ENCODE measurements around the gene WBP2. TPM values are rescaled to one million over a fixed set of nuclear protein-coding genes. Genes with fewer than 3 reads are reported as not detected.
"Not testable (repeated sequence)": the region's sequence is repeated elsewhere in the genome, so short reads cannot be mapped to it uniquely, and the experiment has no call there.

WBP2 gene
- total RNA-seq, 1 donor from 2014 or later, result 61.9 TPM

- intact Hi-C loops (cut with micrococcal nuclease), result no loop called here
Observed at GRCh38 chr17:75891022-75891604, 36.0 kb upstream of the WBP2 start.

- intact Hi-C loops (cut with micrococcal nuclease), result no loop called here
Observed at GRCh38 chr17:75889454-75889853, 34.3 kb upstream of the WBP2 start.

GRCh38 chr17:75888484-75888883 lies 33.3 kb upstream of the WBP2 start:
- intact Hi-C loops (cut with micrococcal nuclease), result no loop called here

- intact Hi-C loops (cut with micrococcal nuclease), result not testable (repeated sequence)
Observed at GRCh38 chr17:75885860-75886259, 30.7 kb upstream of the WBP2 start.

- intact Hi-C loops (cut with micrococcal nuclease), result no loop called here
Observed at GRCh38 chr17:75885431-75885830, 30.3 kb upstream of the WBP2 start.

GRCh38 chr17:75881678-75882454 lies 26.7 kb upstream of the WBP2 start:
- intact Hi-C loops (cut with micrococcal nuclease), result no loop called here

- intact Hi-C loops (cut with micrococcal nuclease), result no loop called here
Observed at GRCh38 chr17:75880266-75880665, 25.1 kb upstream of the WBP2 start.

GRCh38 chr17:75878174-75878998 lies 23.3 kb upstream of the WBP2 start, which contains the start of gene TRIM47:
TRIM47 (minus strand) TSS chr17:75878581; CDS start chr17:75878548, 33 bp downstream.
- intact Hi-C loops (cut with micrococcal nuclease), result loop anchor here (2.0 kb wide), 1 partner anchor 18 kb away; the partner anchor contains the start of gene TRIM65

- intact Hi-C loops (cut with micrococcal nuclease), result loop anchor here (2.0 kb wide), 2 partner anchors 19 to 23 kb away; partner anchors contain the start of genes TRIM65 and WBP2
Observed at GRCh38 chr17:75877752-75878173, 22.6 kb upstream of the WBP2 start.

GRCh38 chr17:75876938-75877751 lies 22.0 kb upstream of the WBP2 start:
- intact Hi-C loops (cut with micrococcal nuclease), result loop anchor here (2.0 kb wide), 1 partner anchor 22 kb away; the partner anchor contains the start of gene WBP2

- intact Hi-C loops (cut with micrococcal nuclease), result loop anchor here (2.0 kb wide), 1 partner anchor 22 kb away; the partner anchor contains the start of gene WBP2
Observed at GRCh38 chr17:75876190-75876937, 21.2 kb upstream of the WBP2 start.

- intact Hi-C loops (cut with micrococcal nuclease), result loop anchor here (2.0 kb wide), 1 partner anchor 21 kb away; the partner anchor contains the start of gene WBP2
Observed at GRCh38 chr17:75875940-75876189, 20.7 kb upstream of the WBP2 start.

GRCh38 chr17:75875182-75875939 lies 20.2 kb upstream of the WBP2 start:
- intact Hi-C loops (cut with micrococcal nuclease), result no loop called here

- intact Hi-C loops (cut with micrococcal nuclease), result no loop called here
Observed at GRCh38 chr17:75874323-75875181, 19.4 kb upstream of the WBP2 start.

GRCh38 chr17:75873587-75874322 lies 18.6 kb upstream of the WBP2 start:
- intact Hi-C loops (cut with micrococcal nuclease), result no loop called here

- intact Hi-C loops (cut with micrococcal nuclease), result no loop called here
Observed at GRCh38 chr17:75872434-75873351, 17.6 kb upstream of the WBP2 start.

- intact Hi-C loops (cut with micrococcal nuclease), result not testable (repeated sequence)
Observed at GRCh38 chr17:75870228-75870627, 15.1 kb upstream of the WBP2 start.
